ENCODE results near the gene CUX1.
"Not testable (repeated sequence)": the region's sequence is repeated elsewhere in the genome, so short reads cannot be mapped to it uniquely, and the experiment has no call there.

Gene CUX1

DNA sequence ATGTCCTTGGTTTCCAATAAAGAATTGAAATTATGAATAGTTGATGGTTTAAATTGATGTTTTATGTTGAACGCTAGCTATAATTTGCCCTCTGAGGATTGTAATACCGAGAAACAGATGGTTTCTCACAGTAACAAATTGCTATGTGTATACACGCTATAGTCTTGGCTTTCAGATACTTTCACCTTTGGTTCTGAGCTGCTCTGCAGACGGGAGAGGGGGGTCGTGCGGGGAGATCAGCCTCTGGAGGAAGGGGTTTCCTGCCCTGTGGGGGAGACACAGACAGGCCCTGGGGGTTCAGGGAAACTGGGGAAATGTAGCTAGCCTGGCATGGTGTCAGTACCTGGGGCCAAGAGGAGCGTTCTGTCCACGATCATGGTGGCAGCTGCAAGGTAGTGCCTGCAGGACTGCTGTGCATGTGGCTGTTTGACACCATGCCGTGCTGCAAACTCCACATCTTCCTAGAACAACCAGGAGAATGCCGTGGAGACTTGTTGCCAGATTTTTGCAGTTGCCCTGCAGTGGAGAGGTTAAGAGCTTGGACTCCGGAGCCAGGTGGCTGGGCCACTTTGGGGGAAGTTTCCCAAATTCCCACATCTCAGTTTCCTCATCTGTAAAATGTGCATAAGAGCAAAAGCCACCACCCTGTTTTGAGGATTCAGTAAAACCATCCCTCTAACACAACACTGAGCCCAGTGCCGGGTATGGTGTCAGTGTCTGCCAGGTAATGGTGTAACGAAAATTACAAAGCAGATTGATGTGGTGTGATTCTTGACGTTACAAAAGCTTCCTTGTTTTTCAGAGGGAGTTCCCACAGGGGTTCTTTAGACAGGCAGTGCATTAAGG lies 167.9 kb downstream of the CUX1 start:
- DNase-seq (ENCODE audit: low spot score): no peak

- no peak for DNase-seq (ENCODE audit: low spot score)
These were observed 168.7 kb downstream of the CUX1 start for GRCh38 chr7:101985903-101986734.

DNA sequence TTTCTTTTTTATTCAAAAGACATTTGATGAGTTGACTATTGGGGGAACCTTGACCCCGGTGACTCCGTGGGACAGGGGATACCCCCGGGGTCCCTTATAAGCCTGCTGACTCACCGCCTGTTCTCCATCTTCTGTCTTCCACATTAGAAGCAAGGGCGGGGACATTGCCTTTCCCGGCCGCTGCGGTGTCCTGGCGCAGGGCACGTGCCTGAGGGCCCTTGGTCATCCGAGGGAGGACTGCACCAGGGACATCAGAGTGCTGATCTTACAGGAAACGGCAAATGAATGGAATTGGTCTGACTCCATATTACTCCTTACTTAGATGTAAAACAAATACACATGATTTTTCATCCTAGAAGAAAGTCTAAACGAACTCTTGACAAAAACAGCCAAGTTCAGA lies 170.1 kb downstream of the CUX1 start:
- no peak for DNase-seq (ENCODE audit: low spot score)

GRCh38 chr7:101988060-101988459 lies 170.6 kb downstream of the CUX1 start:
- DNase-seq (ENCODE audit: low spot score): not testable (repeated sequence)

- DNase-seq (ENCODE audit: low spot score): no peak
These were observed 171.1 kb downstream of the CUX1 start for GRCh38 chr7:101988513-101988912.

DNA sequence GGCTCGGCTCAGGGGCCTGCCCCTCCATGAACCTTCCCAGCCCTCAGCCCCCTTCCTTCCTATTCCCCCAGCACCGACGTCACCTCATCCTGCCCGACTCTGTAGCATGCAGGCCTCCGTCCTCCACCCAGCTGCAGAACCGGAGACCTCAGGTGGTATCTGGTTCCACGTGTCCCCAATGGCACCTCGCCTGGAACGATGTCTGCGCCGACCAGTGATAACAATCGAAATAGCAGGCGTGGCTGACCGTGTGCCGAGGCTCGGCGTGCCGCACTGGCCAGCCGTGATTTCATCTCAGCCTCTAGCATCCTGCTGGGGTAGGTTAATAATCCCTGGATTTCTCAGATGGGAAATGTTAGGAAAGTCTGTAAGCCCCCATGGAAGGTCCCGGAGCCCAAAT lies 171.7 kb downstream of the CUX1 start:
- DNase-seq (ENCODE audit: low spot score): no peak

DNA sequence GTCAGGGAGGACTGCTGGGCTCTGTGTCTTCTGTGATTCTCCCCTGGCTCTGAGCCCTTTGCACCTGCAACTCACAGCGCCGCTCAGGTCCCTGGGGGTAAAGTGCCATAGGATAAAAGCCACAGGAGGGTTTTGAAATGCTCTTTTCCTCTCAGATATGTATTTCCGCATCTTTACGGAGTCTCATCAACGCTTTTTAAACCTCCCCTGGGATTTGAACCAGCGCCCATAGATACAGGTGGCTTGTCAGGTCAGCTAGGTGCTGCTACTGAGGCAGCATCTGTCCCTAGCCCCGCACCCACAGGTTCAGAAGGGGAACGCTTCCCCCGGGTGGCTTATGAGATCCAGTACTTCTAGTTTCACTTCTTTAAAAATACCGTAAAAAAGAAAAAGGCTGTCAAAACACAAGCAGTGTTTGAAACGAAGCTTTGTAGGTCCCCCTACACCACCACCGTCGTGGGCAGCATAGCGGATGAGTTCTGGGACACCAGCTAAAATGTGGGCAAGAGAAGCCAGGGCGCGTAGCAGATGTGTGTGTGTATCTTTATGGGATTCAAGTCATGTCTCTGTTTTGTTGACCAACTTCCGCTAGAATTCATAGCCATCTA lies 173.5 kb downstream of the CUX1 start:
- DNase-seq (ENCODE audit: low spot score): no peak

- no peak for DNase-seq (ENCODE audit: low spot score)
These were observed 174.4 kb downstream of the CUX1 start for GRCh38 chr7:101991860-101992259.

DNA sequence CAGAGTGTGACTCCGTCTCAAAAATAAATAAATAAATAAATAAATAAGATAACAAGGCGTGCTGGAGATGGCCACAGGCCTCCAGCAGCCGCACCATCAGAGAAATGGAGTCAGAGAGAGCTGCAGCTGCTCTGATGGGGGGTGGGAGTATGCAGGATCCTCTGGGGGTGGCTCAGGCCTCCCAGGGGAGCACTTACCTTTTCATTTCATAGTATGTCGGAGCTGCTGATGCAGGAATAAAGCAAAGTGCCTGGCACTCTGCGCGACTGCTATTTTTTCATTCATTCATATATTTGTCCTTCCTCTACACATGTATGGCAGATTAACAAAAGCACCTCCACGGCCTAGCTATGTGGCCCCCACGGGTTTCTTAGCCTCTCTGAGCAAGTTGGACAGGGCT lies 175.9 kb downstream of the CUX1 start:
- DNase-seq (ENCODE audit: low spot score): no peak

DNA sequence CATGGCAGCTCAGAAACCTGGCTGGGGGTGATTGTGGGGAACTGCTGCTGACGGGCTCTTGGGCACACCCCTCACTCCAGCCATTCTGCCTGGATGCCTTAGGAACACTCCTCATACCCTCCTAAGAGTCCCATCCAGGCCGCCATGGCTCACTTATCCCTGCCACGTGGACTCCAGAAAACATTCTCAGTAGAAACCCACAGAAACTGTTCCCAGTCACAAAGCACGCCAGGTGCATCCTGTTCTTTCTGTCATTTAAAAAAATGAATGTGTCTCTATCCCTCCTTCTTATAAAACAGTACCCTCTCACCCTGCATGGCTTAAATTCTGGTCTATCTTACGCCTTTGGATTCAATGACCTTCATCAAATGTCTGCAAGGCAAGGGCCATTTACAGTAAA lies 177.7 kb downstream of the CUX1 start:
- DNase-seq (ENCODE audit: low spot score): no peak

DNA sequence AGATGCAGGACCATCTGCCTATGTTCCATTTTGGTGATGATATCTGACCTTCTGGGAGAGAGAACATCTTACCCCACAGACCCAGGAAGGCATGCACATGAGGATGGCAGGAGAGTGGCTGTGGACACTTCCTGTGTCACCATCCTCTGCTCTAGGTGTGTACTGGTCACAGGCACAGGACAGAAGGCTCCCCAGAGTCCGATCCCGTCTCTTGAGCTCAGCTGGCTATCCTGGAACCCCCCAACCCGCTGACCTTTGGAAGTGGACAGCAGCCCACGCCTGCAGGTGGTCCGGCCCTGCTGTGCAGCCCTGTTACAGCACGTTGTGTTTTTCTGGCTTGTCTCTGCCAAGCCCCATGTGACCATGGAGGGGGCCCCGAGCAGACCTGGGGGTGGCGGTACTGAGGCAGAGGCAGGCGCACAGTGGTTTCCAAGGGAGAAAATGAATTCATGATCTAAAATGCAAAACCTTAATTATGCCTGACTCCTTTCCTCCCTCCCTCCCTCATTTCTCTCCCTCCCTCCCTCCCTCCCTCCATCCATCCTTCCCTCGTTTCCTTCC lies 178.8 kb downstream of the CUX1 start:
- DNase-seq (ENCODE audit: low spot score): no peak

DNA sequence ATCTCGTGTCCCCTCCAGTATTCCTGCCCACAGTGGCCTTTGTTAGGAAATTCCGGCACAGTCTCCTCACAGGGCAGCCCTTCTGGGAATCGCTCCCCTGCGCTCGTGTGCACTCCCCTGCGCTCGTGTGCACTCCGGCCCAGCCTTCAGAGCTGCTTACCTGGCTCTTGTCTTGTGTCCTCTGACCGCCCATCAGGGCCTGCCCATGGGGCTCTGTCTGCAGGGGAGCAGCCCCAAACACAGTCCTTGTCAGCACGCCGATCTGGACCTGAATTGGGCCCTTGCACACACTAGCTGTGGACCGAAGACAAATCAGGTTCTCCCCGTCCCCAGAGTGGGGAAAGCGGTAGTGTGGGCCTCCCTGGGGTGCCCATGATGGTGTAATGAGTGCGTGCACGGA lies 179.4 kb downstream of the CUX1 start:
- no peak for DNase-seq (ENCODE audit: low spot score)

DNA sequence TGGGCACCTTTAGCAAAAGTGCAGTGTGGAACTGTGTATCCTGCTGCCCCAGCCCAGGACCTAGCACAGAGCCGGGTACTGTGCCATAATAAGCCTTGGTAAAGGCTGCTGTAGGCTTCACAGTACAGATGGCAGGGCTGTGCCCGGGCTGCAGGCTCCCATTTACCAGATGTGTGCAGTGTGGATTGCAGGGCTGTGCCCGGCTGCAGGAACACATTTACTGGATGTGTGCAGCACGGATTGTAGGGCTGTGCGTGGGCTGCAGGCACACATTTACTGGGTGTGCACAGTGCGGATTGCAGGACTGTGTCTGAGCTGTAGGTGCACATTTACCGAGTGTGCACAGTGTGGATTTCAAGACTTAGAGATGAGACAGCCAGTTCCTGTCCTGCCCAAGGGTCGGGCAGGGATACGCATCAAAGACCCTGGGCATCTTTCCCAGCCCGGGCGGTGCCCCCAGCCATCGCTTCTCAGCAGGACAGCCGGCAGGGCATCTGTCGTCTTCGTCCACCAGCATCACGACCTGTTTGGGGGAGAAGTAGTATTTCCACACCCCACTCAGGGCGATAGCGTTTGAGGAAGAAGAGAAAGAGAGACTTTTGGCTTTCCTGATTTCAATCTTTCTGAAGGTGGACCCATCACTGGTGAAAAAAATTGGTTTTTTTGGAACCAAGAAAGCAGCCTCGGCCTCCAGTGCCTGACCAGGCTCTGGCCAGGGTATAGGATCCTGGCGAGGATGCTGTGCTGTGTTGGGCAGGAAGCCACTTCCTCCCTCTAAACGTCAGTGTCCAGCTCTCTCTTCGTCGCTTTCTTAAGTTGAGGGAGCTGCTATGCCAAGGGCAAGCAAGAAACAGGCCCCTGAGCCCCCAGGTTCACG lies 180.8 kb downstream of the CUX1 start:
- no peak for DNase-seq (ENCODE audit: low spot score)

DNA sequence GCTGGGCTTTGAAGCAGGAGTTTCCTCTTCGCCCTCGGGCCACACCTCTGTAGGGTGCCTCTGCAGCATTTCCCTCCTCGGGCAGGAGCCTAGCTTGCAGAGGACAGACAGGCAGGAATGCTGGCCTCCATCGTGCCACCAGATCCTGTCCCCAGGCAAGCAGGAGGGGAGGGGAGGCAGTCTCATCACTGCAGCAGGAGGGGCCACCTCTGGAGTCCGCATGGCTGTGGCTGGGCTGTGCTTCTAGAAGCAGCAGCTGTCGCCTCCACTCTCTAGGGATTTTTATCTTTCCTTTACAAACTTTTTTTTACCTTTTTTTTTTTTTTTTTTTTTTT lies 181.4 kb downstream of the CUX1 start:
- DNase-seq (ENCODE audit: low spot score): no peak

DNA sequence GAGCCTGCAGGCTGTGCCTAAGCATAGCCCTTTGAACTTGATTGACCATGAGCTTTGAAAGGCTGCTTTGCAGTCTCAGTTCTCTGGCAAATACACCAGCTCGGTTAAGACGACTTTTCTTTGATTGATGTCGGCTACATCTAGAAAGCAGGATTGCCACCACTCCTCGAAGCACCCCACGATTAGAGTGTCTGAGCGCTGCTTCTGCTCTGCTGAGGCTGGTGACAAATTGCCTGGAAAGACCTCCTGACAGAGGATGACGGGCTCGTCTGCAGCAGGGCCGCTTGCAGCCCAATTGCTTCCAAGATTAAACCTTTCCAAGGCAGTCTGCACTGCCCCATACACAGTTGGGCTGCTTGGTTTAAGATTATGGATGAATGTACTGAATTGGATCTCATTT lies 182.0 kb downstream of the CUX1 start:
- no peak for DNase-seq (ENCODE audit: low spot score)

DNA sequence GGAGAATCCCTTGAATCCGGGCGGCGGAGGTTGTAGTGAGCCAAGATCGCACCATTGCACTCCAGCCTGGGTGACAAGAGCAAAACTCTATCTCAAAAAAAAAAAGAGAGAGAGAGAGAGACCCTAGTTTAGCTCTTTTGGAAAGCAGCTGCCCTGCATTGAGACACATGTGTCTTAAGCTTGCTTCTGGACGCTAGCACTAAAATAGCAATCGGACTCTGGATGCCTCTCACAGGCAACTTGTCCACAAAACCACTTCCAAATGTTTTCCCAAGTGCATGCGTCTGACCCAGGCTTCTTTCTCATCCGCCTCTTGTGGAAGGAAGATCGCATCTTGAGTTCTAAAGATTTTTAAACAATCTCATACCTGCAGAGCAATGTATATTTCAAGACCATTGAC lies 182.7 kb downstream of the CUX1 start:
- DNase-seq (ENCODE audit: low spot score): no peak

GRCh38 chr7:102004229-102004628 lies 186.8 kb downstream of the CUX1 start:
- DNase-seq (ENCODE audit: low spot score): no peak

DNA sequence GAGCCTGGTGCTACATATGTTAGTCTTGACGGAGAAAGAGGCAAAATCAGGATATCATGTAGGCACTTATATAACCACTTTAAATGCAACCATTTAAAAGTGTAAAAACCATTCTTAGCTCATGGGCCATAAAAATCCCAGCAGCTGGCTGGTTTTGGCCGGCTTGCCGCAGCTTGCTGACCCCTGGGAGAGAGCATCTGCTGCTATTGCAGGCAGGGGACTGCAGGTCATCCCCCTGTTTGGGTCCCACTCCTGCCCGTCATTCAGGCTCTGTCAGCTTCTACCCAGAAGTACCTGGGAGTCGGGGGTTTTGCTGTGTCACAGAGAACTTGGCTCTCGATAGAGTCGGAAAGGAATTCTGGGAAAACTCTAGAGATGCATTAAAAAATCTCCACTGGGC lies 187.4 kb downstream of the CUX1 start:
- no peak for DNase-seq (ENCODE audit: low spot score)

DNA sequence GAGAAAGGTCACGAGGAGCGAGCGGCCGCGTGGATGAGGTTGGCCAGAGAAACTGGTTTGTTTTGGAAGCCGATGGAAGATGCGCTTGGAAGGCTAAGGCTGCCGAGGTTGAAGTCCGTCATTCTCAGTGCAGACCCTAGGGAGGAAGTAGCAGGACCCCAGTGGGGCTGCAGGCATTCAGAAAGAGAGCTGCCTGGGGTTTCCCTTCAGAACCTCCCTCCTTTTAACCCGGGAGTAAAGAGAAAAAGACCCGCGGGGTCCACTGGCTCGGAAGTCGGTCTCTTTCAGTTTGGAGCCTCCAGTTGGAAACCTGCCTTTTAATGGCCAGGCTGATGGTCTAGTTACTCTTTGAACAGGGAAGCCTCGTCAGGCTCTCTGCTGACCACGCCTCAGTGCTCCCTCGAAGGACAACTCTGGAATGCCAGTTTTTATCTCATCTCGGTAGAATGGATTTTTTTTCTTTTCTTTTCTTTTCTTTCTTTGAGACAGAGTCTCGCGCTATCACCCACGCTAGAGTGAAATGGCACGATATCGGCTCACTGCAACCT lies 188.6 kb downstream of the CUX1 start:
- no peak for DNase-seq (ENCODE audit: low spot score)

GRCh38 chr7:102006695-102007094 lies 189.3 kb downstream of the CUX1 start:
- no peak for DNase-seq (ENCODE audit: low spot score)

DNA sequence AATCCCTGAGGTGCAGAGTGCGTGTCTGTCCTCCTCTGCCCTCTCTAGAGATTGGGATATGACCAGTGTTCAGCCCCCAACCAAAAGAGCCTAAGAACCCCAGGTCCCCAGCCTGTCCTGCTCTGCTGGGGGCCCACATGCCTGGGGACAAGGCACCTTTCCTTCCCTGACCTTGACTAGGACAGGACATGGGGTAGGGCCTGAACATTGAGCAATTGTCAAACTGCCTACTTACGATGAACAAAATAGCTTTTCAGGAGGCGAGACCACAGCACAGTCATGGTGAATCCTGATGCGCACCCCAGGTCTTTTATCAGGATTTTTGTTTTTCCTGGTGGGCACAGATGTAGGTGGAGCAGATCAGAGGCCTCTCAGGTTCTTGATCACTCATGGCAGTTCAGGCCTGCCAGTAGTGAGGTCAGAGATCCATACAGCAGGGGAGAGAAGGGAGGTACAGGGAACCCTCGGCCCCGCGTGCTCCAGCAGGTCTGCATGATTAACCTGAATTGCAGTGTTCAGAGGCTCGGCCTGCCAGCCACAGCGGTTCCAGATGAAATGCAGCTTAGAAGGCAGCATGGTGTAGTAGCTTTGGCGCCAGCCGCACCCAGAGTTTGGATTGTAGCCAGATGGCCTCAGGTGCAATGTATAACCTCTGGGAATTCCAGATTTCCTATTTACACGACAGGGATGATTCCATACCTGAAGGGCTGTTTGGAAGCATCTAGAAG lies 191.3 kb downstream of the CUX1 start:
- no peak for DNase-seq (ENCODE audit: low spot score)
